Activated CD8-positive, alpha-beta memory T cell treated with anti-CD3 and anti-CD28 coated beads for 48 hours (primary cell): ENCODE measurements around the gene JAG2.

Experiments
- DNase-seq, 3 experiments: peaks; one replicate each; pipeline ENCODE4 v3.0.0-alpha.2; 2020; ENCODE audit warnings: low read depth in 2 of 3, low spot score in 2 of 3

Gene JAG2

DNA sequence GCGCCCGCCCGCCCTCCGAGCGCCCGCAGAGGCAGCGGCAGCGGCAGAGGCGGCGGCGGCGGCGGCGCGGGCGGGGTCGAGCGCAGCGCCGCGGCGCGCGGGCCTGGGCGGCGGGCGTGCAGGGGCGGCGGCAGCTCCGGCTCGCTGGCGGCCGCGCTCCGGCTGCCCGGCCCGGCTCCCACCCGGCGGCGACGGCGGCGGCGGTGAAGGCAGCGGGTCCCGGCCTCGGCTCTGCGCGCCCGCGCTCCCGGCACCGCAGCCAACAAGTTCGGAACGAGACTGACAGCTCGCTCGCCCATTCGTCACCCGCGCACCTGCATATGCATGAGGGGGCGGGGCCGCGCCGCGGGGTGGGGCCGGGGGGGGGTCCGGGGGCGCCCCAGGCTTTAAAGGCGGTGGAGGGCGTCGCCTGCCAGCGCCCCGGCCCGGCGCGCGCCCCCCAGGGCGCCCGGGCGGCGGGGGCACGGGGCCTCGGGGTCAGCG lies at the start of gene JAG2:
TSS of gene JAG2 (minus strand) at position 281 of the 483 bp plus-strand sequence. CDS start 356 bp downstream, outside the sequence.
- DNase-seq = no peak

DNA sequence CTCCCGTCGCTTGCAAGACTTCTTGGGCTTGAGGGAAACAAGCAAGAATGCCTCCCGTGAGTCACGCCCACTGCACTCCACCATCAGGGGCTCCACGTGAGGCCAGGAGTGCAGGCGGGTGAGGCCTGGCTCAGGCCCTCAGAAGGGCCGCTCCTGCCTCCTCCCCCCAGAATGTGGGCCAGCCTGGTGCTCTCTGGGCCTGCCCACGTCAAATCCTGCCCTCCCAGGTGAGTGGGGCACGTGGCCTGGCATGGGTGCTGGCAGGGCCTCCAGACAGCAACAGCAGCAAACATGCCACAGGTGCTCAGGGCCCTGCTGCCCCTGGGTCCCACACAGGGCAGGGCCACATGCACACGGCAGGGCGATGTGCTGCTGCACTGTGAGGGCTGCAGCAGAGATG lies 49.2 kb upstream of the JAG2 start:
- no peak for DNase-seq

DNA sequence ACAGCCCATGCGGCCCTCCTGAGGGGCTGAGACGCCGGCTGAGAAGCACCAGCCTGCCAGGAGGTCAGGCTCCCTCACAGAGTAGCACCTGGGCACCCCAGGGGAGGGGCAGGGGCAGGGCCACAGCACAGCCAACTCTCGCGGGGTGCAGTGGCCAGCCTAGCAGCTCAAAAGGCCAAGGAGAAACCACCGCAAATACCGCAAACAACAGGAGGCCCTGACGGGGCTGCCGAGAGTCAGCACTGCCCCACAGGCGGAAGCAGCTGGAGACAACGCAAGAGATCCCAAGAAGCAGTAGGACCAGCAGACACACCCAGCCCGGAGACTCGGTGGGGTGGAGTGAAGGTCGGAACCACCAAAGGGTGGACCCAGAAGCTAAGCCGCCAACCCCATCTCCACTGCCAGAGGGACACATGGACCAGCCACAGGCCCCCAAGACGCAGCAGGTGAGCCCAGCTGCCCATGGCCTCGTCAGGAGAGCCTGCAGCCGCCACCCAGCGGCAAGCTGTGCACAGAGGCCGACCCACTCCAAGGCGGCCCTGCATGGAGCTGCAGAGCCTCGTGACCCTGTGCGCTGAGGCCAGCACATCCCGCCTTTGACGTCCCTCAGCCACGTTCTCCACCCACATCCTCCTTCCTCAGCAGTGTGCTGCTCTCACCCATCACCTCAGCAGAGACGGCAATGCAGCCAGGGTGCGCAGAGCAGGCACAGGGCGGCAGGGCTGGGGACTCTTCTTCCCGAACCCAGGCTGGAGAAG lies 48.1 kb upstream of the JAG2 start:
- DNase-seq = no peak

GRCh38 chr14:105215602-105216001 lies 47.0 kb upstream of the JAG2 start:
- no peak for DNase-seq

DNA sequence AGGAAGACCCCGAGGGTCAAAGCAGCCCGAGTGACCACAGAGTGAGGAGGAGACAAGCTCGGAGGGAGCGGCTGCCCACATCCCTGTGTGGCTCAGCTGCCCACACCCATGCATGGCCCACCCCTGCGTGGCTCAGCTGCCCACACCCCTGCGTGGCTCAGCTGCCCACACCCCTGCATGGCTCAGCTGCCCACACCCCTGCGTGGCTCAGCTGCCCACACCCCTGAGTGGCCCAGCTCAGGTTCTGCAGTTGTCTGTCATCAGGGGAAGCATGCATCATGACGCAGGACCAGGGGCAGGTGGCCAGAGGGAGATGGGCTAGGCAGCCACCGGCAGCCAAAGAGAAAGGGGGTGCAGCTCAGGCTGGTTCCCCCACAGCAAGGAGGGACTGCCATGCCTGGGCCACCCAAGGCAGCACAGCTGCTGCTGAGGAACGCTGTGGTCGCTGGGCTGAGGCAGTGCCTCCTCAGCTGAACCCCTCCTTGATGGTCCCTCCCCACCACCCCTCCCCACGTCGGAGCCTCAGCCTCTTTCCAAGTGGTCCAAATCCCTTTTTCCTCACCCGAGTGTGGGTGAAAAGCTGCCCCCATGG lies 45.8 kb upstream of the JAG2 start:
- no peak for DNase-seq

DNA sequence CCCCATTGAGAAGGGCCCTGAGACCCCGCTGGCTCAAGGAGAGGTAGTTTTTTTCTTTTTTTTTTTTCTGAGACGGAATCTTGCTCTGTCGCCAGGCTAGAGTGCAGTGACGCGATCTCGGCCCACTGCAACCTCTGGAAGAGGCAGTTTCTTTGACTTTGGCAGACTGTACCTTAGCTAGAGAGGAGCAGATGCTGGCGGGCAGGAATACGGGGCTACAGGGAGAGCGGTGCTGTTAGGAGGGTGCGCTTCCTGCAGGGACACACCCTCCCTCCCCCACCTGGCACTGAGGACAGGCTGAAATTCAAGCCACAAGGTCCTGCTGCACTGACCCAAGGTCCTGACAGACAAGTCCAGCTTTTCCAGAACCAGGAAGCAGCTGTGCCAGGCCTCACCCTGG lies 44.8 kb upstream of the JAG2 start:
- DNase-seq = no peak

DNA sequence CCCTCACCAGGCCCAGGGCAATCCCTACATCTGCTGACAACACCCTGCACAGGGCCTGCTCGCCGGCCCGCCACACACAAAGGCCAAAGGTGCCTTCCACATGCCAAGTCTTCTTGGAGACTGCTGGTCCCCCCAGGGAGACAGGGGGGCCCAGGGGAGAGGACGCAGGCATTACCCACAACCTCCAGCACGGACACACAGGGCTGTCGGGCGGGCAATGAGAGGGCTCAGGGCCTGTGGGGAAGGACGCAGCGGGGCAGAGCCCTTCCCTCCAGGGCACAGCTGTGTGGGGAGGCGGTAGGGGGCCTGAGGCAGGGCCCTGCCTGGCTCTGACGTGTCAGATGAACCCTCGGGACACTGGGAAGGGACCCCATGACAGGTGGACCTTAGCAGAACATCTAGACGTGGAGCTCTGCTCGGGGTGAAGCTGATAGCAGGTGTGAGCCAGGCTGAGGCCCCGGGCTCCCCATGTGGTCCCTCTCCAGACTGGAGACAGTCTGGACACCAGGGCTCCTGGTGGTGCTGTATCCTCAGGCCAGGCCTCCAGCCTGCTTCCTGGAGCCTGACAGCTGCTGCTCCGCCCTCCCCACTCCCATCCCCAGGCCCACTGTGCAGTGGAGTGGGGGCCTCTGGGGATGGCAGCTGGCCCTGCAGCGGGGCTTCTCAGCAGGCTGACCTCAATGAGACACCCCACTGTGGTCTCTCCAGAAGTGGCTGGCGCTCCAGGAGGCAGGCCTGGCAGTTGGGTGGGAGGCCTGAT lies 44.1 kb upstream of the JAG2 start:
- DNase-seq = no peak

DNA sequence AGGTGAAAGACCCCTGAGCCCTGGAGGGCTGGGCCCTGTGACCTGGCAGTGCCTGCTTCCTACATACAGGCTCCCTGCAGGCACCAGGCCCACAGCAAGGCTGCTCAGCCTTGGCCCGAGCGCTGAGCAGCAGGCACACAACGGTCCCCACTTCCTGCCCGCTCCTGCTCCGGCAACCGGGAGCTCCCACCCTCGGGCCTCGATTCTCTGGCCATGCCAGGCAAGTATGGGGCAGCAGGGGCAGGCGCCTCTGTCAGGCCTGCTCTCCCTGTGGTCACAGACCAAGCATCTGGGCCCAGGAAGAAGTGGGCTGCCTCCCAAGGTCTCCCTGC lies 43.1 kb upstream of the JAG2 start:
- no peak for DNase-seq

DNA sequence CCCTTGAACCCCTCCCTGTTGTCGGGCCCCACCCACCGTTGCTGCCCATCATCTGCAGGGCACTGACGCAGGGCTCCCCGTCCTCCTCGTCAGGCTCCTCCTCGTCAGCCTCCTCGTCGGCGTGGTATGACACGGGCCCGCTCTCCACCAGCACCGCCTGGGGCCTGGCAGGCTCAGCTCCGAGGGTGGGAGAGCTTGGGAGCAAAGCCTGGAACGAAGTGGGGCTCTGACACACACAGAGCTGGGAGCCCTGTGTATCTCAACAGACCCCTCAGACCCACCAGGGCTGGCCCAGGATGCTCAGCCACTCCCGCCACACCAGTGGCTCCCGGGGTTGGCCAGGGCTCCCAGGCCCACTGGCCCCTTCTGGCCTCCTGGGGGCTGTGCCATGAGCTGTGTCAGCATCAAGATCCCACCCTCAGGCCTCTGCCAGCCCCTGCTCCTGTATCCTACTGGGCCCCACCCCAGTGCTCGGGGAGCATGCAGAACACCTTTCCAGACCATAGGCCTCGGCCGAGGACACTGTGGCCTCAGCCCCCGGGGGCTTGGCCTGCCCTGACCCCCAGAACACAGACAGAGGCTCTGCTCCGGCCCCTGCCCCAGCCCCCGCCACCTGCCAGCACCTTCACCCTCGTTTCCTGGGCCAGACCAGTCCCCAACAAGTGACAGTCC lies 42.6 kb upstream of the JAG2 start:
- DNase-seq = no peak

- no peak for DNase-seq
Observed at GRCh38 chr14:105210266-105211025, 41.9 kb upstream of the JAG2 start.

GRCh38 chr14:105209646-105210045 lies 41.1 kb upstream of the JAG2 start:
- no peak for DNase-seq

GRCh38 chr14:105209091-105209490 lies 40.5 kb upstream of the JAG2 start:
- DNase-seq = no peak

- no peak for DNase-seq
Observed at GRCh38 chr14:105208738-105209075, 40.1 kb upstream of the JAG2 start.

DNA sequence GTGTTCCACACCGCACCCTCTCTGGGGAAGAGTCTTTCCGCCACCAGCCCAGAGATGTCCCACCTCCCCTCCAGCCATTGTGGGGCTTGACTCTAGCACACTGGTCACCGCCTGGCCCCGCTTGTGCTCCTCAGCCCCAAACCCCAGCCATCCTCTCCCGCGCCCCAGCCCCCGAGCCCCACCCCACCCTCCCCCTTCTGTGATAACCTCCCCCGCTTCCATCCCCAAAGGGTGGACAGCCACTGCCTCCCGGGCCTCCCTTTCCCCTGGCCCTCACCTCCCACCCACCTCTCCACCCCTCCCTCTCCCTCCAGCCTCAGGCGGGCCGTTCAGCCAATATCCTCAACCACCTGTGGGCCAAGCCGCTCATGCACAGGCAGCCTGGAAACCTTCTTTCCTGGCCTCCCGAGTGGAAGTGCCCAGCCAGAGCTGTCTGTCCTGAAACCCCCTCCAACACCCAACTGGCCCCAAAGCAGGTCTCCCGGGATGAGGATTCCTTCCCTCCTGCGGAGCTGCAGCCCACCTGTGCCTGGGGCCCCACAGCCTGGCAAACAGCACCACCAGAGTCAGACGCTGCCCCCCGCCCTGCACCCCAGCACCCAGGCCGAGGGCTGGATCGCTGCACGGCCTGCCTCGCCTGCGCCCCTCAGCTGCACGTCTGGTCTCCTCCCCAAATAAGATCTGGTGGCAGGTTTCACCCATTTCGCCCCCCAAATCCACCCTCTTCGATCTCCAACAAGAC lies 39.6 kb upstream of the JAG2 start:
- DNase-seq = no peak

DNA sequence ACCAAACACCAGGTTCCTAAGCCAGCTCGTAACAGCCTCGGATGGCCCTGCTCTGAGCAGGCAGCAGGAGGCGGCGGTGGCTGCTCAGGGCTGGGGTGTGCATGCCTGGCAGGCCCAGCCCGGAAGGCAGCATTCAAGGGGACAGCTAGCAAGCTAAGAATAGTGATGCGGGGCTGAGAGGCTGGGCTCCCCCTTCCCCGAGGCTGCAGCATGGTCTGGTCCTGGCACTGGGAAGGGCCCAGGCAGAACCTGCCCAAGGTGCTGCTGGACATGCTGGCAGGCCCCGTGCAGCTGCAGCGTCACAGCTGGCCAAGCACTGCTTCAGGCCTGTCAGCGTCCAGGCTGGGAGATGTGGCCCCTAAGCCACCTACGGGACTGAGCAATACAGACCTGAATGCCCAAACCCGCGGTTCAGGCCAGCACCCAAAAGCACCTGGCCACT lies 38.9 kb upstream of the JAG2 start:
- no peak for DNase-seq

DNA sequence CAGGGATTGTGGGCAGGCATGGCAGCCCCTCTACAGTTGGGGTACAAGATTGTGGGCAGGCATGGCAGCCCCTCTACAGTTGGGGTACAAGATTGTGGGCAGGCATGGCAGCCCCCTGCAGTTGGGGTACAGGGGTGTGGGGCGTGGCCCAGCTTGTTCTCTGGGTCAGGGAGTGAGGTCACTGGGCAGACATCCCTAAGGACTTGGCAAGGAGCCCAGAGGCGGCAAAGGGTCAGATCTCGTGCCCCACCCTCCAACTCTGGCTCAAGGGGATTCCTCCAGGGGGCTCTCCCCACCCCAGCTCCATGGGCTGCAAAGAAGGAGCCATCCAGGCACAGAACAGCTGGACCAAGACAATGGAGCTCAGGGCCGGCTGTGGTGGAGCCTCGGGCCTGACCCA lies 38.3 kb upstream of the JAG2 start:
- no peak for DNase-seq

GRCh38 chr14:105205673-105206208 lies 37.2 kb upstream of the JAG2 start:
- no peak for DNase-seq

- DNase-seq = no peak
Observed at GRCh38 chr14:105204931-105205672, 36.5 kb upstream of the JAG2 start.

GRCh38 chr14:105204206-105204930 lies 35.8 kb upstream of the JAG2 start:
- no peak for DNase-seq
